ENCODE results near the gene AWAT2.

GRCh38 chrX:69991685-69992084 is 58.1 kb downstream of the AWAT2 start:
- TF ChIP-seq CTCF (conservative IDR thresholded peaks at IDR 0.05; ENCODE audit: low read depth, low read length) (no peak), EZH2 (IDR thresholded peaks at IDR 0.05; ENCODE audit: borderline replicate concordance, low read depth, low read length, poor library complexity, severe bottlenecking) (no peak)
